ENCODE data around the gene PPP1R3G.

Gene PPP1R3G

DNA sequence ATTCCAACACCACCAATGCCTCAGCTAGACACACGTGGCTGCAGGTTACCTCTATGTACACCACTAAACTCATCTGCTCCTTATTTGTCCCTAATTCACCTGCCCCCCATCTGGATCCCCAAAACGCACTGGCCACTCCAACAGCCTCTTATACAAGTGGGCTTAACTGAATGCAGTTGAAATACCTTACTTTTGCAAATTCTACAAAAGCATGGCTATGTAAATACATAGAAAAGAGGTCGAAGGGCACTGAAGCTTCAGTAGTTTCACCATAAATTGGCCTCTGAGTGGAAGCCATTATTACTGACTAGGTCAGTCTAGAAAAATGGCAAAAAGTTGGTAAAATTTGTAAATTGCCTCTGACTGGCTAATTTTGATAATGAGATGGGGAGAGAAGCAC is 11.1 kb upstream of the PPP1R3G start:
- DNase-seq, result no peak

DNA sequence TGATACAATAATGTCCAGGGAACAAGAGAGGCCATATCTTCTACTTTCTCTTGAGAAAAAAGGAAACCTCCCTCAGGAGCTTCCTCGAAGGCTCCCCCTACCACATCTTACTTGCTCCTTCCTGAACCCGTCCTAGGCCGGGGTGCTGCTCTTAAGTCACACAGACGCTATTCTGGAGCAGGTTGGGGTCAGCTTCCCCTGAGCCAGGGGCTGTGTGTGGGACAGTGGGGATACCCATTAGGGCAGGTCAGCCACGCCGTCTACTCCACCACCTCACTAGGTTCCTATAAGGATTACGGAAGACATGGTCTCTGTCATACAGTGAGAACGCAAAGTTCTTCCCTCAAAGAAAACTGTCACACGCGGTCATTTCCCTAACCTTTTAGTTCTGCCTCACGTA is 8.2 kb upstream of the PPP1R3G start:
- no peak for DNase-seq

DNA sequence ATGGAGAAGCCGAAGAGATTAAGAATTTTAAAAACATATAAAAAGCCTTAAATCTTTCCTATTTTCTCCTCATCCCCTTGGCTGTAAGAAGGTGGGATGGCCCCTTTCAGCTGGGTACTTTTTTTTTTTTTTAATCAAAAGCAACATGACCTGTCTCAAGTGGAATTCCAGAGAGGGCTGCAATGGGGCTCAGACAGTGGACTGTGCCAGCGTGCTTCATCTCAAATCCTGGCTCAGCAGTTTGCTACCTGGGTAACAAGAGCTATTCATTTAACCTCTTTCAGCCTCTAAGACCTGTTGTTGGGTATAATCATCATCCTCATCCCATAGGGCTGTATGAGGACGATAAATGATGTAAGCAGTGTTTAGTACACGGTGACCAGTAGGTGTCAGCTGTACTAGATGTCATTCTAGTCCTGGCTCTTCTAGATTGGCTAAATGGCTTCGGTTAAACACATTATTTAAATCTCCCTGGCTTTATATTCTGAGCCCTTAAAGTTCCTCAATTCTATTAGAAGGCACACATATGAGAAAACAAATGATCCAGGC is 6.9 kb upstream of the PPP1R3G start:
- peak in 1 of 2 experiments; percentile 48 for DNase-seq

DNA sequence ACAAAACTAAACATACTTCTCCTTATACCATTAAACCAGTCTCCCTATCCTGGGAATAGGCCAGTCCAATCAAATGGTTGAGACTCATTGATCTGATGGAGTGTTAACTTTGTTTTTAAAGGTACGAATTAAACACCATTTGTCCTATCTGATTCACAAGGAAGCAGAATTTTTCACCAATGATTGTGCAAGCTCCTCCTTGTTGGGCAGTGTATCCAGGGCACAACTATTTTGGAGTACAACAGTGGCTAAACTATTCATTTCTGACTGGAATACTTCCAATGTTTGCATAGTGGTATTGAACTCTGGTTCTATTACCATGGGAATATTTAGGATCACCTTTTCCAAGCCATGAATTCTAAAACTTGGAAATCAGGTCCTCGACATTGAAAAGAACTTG is 5.4 kb upstream of the PPP1R3G start:
- DNase-seq, result no peak

DNA sequence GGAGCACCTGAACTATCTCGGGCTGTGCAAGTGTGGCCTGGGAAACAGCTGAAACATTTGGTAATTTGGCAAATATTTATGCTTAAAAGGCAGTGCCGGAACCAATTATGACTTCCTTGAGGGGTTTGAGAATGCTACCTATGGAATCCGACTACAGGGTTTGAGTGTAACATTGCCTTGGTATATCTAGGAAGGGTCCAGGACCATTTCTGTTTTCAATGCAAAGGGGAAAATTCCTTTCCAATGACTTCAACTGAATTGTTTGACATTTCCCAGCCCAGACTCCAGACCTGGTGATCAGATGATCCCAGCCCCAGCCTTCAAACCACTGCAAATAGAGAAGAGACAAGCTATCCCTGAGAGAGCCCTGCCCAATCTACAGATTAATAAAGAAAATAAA is 4.6 kb upstream of the PPP1R3G start:
- no peak for DNase-seq

DNA sequence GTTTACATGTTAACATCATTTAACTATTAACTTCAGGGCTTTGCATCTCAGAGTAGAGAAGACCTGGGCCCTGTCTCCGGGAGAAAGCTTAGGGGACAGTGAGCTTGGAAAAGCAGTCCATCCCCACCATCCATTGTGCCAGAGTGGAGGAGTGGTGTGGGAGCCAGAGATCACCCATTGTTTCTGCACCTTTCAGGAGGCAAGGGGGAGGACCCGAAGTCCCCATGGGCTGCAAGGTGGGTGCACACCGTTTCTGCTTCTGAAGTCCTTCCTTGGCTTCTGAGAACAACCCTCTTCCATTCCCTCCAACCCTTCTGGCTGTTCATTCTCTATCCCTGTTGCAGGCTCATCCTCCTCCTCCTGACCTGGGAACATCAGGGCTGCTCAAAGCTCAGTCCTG is 4.0 kb upstream of the PPP1R3G start:
- no peak for DNase-seq

DNA sequence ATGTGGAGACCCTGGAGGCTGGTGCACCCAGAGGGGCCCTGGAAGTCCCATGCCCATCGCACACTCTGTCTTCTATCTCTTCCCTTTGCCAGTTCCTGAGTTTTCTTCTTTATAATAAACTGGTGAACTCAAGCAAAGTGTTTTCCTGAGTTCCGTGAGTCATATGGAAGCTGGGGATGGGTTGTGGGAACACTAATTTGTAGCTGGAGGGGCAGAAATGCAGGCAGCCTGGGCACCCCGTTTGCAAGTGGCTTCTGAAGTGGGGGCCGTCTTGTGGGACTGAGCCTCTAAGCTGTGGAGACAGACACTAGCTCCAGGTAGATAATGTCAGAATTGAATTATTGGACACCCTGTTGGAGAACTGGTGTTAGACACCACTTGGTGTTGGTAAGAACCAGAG is 3.2 kb upstream of the PPP1R3G start:
- no peak for DNase-seq

DNA sequence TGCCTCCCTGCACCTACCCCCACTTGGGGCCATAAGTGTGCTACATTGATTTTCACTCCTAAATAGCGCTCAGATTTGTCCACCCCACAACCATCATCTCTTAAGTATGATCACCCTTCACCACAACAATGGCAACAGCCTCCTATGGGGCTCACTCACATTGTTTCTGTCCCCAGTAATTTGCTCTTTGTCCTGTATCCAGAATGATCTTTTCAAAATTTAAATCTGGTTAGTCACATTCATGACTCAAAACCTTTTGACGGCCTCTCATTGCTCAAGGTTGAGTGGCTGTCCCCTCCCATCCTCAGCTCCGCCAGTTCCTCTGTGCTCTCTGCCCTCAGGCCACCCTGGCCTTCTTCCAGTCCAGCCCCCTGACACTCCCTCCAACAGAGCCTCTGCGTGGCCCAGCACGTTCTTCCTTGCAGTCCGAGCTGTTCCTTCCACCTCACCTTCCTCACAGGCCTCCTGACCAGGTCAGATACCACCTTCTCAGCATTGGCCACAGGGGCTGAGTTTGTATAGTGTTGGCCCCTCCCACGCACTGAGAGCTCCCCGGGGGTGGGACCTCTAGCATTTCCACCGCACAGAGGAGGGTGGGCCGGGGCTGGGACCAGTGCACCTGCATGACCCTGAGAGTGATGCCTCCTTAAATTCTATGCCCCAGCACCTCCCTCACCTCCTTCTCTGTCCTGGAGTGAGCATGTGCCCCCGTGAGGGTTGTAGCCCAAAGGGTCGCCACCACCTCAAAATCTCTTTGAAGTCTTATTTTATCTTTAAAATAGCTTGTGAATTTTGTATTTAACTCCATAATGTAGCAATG is 2.4 kb upstream of the PPP1R3G start:
- no peak for DNase-seq

DNA sequence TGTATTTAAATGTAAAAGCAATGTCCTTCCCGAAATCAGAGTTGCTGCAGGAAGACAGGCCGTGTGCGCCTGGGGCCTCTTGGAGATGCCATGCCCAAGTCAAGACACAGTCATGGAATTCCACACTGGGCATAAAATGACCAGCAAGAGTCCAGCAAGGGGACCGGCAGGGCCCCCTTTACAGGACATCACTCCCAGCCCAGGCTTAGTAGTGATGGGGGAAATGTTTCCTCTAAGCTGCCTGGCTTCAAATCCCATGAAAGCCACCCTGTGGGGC is 1.9 kb upstream of the PPP1R3G start:
- no peak for DNase-seq

DNA sequence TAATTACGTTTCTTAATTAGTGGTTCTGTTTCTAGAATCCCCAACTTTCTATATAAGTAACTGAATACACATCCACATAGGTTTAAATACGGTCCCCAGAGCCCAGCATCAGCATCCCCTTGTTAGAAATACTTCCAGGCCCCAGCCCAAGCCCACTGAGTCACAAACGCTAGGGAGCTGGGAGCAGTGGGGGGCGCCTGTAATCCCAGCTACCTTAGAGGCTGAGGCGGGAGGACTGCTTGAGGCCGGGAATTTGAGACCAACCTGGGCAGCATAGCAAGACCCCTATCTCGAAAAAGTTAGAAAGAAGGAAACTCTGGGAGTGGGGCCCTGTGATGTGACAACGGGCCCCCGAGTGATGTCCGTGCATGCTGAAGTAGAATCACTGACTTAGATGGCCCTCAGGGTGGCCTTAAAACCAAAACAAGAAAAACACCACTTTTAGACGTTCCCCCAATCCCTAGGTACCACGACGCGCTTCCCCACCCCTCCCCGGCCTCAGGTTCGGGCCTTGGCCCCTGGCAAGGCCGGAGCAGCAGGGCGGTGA is 1.3 kb upstream of the PPP1R3G start:
- DNase-seq, result no peak

DNA sequence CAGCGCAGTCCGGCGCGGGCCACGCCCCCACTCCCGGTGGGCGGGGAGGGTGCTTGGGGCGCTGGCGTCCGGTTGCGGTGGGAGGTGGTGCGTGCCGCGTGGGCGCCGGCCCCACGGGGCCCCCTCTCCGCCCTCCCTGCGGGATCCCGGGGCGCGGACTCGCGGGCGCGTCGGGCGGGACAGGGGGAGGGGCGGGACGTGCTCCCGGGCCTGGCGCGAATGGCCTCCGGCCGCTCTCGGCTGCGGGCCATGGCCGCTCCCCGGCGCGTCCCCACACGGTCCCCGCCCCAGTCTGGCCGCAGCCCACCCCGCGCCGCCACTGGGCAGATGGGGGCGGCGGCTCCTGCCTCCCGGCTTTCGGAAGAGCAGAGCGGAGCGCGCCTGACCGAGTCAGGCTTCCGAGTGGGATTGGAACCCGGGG is 771 bp upstream of the PPP1R3G start:
- DNase-seq, result no peak

DNA sequence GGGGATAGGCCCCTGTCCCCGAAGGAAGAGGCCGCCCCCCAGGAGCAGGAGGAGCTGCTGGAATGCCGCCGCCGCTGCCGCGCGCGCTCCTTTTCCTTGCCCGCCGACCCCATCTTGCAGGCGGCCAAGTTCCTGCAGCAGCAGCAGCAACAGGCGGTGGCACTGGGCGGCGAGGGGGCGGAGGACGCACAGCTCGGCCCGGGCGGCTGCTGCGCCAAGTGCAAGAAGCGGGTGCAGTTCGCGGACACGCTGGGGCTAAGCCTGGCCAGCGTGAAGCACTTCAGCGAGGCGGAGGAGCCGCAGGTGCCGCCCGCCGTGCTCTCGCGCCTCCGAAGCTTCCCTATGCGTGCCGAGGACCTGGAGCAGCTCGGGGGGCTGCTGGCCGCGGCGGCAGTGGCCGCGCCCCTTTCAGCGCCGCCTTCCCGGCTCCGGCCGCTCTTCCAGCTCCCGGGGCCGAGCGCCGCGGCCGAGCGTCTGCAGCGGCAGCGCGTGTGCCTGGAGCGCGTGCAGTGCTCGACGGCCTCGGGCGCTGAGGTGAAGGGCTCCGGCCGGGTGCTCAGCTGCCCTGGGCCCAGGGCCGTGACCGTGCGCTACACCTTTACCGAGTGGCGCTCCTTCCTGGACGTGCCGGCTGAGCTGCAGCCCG is 630 bp downstream of the PPP1R3G start:
- peak; percentile 32 to 56 for DNase-seq

DNA sequence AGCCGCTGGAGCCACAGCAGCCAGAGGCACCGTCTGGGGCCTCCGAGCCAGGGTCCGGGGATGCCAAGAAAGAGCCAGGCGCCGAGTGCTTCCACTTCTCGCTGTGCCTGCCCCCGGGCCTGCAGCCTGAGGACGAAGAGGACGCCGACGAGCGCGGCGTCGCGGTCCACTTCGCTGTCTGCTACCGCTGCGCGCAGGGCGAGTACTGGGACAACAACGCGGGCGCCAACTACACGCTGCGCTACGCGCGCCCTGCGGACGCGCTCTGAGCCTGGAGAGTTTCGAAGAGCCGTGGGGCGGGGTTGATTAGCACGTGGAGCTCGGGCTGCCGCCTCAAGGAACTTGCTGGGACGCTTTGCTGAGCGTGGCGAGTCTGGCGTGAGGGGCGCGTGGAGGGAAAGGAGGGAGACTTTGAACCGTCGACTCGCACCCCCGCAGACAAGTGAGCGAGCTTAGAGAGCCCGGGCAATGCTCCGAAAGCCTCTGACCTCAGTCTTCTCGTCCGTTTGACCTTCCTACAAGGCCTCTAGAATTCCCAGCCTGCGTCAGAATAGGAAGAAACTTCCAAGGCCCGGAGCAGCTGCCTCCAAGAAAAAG is 1.3 kb downstream of the PPP1R3G start:
- no peak for DNase-seq

DNA sequence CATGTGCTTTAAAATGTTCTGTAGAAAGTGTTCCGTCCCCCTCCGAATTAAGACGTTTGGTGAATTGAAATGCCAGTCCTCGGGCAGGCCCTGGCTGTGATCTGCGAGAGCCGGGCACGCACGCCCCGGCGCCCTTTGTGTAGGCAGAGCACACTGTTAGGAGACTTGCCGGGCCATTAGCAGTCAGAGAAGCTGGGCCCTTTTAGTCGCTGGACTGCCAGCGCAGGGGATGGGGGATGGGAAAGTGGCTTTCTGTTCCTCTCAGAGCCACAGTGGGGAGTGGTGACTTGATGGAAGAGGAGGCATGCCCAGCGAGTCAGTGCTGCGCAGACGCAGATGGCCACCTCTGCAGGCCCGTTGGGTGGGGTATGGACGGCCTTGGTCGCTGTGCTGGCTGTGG is 2.2 kb downstream of the PPP1R3G start:
- no peak for DNase-seq

DNA sequence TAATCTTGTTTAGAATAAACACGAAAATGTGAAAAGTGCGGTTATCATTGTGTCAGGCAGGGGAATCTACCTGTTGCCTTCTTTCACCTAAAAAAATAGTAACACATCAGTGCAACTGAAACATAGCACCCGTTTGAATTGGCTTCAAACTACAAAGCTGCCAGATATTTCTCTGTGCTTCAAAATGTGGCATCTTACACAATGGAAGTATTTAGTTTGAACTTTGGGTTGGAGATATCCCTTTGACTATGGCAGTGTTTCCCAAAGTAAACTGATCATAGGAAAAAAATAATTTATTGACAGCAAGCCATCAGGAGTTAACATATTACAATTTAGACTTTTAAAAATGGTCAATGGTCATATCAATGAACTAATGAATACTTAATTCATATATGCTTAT is 3.6 kb downstream of the PPP1R3G start:
- no peak for DNase-seq

DNA sequence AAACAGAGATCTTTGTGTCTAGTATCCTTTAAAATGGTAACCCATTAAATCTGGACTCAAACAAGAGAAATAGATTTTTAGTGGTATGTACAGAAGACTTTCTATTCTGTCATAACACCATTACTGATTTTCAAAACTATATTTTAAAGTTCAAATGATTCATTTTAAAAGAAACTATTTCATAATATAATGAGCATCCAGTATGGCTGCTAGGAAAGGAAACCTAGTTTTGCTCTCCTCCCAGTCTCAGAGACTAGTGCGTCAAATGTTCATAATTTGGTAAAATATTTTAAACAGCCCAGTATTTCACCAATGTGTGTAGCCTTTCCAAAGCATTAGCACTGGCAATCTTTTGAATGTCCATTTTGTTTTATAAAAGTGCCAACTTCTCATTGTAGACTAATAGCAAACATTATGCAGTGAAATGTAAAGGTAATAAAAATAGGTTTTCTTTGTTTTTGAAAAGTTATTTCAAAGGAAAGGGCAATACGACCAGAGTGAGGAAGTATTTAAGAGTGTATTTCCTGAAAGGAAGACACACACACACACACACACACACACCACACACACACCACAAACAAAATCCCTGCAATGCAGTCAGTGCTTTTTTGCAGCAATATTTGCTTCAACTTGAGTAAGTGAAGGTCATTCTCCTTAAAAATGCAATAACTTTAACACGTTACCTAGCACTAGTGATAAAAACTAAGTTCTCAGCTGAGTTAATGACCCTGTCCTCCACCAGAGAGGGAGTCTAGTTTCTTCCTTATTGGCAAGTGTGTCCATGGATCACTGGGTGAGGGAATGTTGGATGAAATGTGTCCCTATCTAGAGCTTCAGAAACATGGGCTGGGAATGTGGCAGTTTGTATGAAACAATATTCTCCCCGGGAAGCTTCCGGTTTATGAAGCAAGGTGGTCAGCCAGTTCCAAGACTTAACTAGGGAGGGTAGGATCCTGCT is 4.6 kb downstream of the PPP1R3G start:
- no peak for DNase-seq

DNA sequence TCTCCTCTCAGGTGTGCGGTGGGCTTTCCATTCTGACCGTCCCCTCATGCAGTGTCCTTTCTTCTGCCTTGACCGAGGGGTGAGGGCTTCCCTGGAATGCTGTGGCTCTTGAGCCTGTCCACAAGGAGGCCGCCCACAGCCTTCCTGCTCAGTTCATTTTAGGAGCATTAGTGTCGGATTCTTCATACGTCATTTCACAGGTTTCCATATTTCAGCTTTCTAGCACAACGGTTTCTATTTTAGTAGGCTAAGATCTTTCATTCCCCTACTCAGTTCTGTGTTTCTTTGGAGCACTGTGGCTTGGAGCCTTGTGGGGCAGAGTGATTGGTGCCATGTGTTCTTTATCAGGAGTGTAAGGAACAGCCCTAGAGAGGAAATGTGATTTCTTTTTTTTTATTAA is 5.5 kb downstream of the PPP1R3G start:
- DNase-seq, result no peak

DNA sequence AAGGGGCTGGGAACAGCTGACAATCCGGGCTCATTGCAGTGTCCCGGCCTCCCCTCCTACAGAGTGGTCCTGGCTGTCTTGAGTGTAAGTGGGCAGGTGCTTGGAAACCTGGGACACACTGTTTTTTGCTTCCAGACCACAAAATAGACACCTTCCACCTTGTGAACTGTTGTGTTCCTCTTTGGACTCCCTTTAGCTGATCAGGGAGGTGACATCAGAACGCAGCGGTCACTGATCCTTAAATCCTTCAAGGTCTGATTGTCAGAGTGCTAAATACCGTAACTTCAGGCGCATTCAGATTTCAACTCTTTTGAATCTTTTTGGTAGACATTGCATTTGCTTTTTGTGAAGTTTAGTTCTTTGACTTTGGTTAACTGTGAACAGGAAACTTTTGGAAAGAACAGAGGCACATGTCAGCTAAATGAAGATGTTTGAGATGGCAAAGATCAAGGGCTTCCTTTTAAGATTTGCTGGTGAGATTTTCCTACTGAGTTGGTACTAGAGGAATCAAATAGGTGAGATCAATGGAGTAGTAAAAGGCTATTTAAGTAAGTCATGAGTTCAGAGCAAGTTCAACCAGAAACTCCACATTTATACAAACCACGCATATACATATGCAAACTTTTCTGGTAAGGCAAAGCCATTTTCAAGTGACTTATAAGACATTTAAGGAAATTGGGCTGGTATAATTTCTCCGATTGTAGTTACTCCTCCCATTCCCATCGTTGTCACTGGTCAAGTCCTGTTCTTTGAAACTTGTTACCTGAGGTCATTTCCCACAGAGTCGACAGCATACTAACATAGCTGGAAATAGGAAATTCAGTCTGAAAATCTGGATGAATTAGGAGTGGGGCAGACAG is 6.3 kb downstream of the PPP1R3G start:
- no peak for DNase-seq

DNA sequence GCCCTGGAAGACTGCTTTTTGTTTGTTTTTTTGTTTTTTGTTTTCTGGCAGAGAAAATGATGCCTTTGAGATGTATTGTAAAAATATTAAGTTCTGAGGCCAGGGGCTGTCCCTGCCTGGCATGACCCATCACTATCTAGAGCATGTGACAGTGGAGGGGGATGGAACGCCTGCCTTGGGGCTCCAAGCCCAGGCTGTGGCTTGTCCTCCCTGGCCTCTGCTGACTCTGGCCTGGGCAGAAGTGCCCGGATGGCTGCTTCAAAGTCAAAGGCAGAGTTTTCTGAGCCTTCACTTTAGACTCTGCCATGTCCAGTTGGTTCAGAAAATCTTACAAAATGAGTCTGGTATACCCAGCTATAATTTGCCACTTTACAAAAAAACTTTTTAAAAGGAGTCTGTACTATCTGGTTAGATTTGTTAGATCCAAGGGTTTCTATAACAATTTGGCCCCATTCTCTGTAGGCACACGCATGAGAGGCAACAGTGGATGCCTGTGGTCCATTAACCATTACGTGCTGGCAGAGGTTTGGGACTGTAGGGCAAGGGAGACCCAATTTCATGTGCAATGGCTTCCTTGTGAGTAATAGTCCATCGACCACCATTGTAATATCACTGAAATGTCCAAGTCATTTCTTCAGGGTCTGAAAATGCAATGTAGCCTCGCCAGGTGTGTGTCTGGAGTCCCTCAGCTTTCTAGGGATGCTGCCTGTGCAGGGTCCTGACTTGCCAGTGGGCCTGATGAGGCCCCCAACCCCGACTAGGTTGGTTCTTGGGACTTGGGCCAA is 8.3 kb downstream of the PPP1R3G start:
- no peak for DNase-seq

DNA sequence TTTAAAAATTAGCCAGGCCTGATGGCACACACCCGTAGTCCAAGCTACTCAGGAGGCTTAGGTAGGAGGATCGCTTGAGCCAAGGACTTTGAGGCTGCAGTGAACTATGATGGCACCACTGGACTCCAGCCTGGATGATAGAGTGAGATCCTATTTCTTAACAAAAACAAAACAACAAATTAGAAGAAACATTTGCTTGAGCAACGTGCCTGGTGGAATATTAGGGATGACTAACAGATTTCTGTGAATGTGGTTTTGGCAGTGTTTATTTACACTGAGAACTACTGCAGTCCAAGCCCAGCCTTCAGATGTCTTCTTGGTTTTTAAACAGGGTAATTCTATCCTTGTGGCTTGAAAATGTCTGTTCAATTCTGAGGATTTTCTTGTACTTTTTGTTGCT is 9.2 kb downstream of the PPP1R3G start:
- no peak for DNase-seq

DNA sequence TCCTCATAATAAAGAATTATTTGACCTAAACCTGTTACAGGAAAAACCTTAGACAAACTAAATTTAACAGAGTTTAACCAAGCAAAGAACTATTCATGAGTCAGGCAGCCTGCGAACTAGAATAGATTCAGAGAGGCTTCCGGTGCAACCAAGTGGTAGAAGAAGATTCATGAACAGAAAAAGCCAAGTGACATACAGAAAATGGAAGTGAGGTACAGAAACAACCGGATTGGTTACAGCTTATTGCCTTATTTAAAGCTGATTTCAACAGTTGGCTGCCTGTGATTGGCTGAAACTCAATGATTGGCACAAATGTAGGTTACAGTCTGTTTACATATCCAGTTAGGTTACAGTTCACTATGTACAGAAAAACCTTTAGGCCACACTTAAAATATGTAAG is 10.1 kb downstream of the PPP1R3G start:
- DNase-seq, result no peak
